Medulla oblongata (tissue), 1 donor: ENCODE data around the gene CLBA1.
"Not testable (repeated sequence)": the region's sequence is repeated elsewhere in the genome, so short reads cannot be mapped to it uniquely, and the experiment has no call there.

Experiments
- DNase-seq: peaks from one replicate; pipeline ENCODE4 v3.0.0-alpha.2; 2015; ENCODE audit errors: extremely low spot score

The CLBA1 gene

DNA sequence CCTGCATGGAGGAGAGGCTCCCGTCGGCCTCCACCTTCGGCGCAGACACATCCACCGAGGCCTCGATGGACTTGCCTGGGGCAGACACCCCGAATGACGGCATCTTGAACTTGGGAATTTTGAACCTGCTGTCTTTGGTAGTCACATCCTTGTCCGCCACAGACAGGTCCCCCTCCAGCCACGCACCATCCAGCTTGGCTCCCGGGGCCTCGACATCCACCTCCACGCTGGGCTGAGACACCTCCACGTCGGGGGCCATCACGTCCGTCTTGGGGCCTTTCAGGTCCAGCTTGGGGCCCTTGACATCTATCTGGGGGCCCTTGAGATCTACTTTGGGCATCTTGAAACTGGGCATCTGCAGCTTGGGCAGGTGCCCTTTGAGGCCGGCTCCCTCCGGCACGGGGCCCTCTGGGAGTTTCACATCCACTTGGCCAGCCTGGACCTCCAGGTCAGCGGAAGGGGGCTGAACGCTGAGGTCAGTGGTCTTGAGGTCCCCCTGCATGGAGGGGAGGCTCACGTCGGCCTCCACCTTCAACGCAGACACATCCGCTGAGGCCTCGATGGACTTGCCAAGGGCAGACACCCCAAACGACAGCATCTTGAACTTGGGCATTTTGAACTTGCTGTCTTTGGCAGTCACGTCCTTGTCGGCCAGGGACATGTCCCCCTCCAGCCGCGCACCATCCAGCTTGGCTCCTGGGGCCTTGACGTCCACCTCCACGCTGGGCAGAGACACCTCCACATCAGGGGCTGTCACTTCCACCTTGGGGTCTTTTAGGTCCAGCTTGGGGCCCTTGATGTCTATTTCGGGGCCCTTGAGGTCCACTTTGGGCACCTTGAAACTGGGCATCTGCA is 37.5 kb upstream of the CLBA1 start:
- not testable (repeated sequence) for DNase-seq

GRCh38 chr14:104948736-104949031 is 36.9 kb upstream of the CLBA1 start:
- no peak for DNase-seq

GRCh38 chr14:104949406-104949955 is 36.1 kb upstream of the CLBA1 start:
- DNase-seq = not testable (repeated sequence)

- DNase-seq = no peak
These were observed 35.6 kb upstream of the CLBA1 start for GRCh38 chr14:104950021-104950420.

DNA sequence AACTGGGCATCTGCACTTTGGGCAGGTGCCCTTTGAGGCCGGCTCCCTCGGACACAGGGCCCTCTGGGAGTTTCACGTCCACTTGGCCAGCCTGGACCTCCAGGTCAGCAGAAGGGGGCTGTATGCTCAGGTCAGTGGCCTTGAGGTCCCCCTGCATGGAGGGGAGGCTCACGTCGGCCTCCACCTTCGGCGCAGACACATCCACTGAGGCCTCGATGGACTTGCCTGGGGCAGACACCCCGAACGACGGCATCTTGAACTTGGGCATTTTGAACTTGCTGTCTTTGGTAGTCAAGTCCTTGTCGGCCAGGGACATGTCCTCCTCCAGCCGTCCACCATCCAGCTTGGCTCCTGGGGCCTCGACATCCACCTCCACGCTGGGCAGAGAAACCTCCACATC is 34.9 kb upstream of the CLBA1 start:
- DNase-seq = not testable (repeated sequence)

DNA sequence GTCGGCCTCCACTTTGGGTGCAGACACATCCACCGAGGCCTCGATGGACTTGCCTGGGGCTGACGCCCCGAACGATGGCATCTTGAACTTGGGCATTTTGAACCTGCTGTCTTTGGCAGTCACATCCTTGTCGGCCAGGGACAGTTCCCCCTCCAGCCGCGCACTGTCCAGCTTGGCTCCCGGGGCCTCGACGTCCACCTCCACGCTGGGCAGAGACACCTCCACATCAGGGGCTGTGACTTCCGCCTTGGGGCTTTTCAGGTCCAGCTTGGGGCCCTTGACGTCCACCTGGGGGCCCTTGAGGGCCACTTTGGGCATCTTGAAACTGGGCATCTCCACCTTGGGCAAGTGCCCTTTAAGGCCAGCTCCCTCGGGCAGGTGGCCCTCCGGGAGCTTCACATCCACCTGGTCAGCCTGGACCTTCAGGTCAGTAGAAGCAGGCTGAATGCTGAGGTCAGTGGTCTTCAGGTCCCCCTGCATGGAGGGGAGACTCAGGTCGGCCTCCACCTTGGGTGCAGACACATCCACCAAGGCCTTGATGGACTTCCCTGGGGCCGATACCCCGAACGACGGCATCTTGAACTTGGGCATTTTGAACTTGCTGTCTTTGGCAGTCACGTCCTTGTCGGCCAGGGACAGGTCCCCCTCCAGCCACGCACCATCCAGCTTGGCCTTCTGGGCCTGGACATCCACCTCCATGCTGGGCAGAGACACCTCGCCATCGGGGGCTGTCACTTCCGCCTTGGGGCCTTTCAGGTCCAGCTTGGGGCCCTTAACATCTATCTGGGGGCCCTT is 33.5 kb upstream of the CLBA1 start:
- not testable (repeated sequence) for DNase-seq

GRCh38 chr14:104953097-104953496 is 32.5 kb upstream of the CLBA1 start:
- DNase-seq = no peak

DNA sequence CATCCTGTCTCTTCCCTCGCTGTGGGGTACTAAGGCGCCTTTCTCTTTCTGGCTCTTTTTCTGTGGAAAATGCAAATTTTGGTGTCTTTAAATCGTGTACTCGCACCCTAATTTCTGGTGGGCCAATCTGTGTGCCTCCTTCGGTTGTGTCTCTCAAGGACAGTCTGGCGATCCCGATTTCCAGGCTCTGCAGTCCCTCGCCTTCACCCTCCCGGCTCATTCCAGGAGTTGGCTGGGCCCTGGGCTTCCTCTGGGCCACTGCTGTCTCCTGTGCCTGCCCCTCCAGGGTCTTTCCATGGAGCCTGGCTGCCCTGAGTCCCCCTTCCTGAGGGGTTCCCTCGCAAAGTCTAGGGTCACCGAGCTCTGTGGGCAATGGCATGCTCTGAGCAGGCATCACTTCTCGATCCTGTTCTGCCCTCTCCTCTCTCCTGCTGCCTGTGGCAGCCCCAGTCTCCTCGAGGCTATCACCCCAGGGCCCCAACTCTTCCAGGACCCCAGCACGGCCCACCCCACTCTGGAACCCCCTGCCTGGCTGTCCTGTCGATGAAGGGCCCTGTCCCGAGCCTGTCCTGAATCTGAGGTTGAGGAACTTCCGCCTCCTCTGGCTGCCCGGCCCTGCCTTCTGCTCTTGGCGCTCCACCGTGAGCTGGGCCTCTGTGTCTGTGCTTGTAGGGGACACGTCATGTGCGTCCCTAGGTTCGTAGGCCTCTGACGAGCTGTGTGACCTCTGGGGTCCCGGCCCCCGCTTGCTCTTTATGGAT is 31.5 kb upstream of the CLBA1 start:
- no peak for DNase-seq

GRCh38 chr14:104954746-104955395 is 30.7 kb upstream of the CLBA1 start:
- DNase-seq = no peak

- no peak for DNase-seq
These were observed 30.2 kb upstream of the CLBA1 start for GRCh38 chr14:104955396-104955770.

- DNase-seq = no peak
These were observed 29.2 kb upstream of the CLBA1 start for GRCh38 chr14:104956290-104956890.

DNA sequence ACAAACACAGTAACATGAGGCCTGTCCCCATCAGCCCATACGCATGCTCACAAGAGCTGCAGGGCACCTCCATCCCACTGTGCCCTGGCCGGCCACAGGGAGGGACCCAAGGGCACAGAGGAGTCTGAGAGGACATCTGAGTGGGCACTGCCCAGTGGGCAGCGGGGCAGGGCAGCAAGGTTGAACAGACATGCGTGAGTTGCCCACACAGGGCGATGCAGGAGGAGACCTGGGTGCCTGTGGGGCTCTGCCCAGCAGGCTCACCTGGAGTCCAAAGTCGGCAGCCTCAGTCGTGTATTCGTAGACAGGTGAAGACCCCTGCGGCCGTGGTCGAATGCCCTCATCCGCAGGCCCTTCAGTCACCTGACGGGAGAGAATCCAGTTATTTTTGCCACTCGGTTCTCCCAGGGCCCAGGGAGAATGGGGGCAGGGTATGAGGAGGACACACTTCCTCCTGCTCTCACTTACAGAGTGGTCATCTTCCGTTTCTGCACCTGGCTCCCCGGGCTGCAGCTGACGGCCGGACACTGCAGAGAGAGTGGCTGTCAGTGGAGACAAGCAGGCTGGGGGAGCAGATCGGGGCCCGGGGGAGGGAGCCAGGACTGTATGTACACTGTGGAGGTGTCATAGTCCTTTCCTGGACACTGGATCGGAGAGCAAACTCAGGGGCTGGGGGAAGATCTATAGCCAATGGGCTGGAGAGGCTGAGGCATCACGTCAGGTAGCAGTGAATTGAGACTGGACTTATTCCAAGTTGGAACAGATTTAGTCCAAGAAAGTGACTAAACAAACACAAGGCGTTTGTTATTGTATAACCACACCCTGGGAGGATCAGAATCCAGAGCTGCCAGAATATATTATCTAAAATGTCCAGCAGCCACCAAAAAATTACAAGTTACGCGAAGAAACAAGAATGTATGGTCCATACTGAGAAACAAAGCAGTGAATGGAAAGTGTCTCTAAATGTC is 28.2 kb upstream of the CLBA1 start:
- no peak for DNase-seq

DNA sequence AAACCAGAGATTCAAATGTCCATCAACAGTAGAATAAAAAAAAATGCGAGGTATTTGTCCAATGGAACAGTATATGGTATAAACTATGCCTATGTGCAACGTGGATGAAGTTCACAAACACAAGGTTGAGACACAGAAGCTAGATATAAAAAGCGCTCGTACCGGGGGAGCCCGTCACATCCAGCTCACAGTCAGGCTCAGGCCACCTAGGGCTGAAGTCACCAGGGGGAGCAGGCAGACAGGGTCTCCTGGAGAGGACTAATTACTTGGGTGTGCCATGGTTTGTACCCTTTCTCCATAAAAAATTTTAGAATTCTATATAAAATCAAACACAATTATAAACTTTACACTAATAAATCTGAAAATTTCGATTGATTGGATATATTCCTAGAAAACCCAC is 21.0 kb upstream of the CLBA1 start:
- DNase-seq = no peak

- no peak for DNase-seq
These were observed 19.9 kb upstream of the CLBA1 start for GRCh38 chr14:104965561-104966231.

- no peak for DNase-seq
These were observed 19.2 kb upstream of the CLBA1 start for GRCh38 chr14:104966261-104966865.

DNA sequence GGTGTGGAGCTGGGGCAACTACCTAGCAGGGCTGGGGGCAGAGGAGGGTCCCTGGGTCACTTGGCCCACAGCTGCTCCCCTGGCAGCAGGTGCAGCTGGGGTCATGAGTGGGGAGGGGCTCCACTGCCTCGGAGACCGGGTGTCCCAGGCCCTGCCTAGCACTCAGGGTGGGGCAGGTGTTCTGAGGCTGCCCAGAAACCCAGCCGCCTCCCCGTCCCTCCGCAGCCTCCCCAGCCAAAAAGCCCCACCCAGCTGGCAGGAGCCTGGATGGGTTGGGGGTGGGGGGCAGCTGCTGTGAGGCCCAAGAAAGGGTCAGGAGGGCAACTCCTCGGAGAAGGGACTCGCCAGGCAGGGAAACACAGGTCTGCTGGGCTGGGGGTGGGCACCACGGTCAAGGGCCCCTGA is 18.6 kb upstream of the CLBA1 start:
- no peak for DNase-seq

DNA sequence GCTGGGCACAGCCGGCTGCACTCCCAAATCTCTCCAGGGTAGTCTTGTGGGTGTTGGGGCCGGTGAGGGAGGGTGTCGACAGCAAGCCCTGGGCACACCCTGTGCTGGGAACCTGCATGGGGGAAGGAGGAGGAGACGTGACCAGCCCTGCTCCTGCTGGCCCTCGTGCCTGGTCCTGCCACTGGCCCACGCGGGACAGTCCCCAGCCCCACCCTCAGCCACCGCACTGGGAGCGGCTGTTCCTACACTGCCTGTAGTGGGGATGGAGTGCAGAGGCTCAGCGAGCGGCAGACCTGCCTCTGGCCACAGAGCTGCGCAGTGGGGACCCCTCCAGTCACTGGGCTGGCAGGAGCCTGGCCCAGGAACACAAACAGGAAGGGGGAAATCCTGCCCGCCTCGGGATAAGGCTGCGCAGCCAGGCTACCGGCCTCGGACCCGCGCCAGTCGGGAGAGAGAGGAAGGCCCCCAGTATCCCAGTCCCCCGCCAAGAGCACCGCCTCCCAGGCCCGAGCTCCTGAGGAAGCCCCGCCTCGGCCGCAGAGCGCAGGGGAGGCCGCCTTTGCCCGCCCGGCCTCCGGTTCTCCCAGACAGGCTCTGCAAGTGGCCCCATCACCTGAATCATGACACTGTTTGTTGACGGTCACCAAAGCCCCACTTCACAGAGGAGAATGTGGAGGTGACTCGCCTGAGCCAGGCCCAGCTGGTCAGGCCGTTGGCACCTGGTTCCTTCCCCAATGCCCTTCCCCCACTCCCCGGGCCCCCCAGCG is 18.0 kb upstream of the CLBA1 start:
- DNase-seq = no peak

DNA sequence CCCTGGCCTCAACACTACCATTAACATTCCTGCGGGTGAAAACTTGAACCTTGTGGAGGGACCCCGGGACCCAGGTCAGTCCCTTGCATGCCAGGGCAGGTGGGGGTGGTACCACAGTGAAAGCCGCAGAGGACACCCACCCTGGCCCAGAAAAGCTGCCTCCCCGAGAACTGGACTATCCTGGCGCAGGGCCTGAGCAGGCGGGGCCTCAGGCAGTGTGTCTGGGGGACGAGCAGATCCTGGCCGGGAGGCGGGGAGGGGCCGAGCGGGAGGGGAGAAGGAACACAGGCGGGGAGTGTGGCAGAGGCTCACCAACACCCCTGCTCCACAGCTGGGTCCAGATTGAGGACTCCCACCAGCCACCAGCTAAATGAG is 17.4 kb upstream of the CLBA1 start:
- DNase-seq = no peak
